GM06990 (cell line): Measurements from ENCODE around the gene NDST3.
"Not testable (repeated sequence)": the region's sequence is repeated elsewhere in the genome, so short reads cannot be mapped to it uniquely, and the experiment has no call there.

ENCODE experiments used
- DNase-seq: peaks from one replicate; pipeline ENCODE4 v3.0.0-alpha.2; 2011; ENCODE audit not compliant: insufficient read length; ENCODE audit errors: extremely low read depth
- H3K27me3 ChIP-seq: replicated peaks from 2 replicates; pipeline ENCODE4 v1.6.0; 2011; ENCODE audit warnings: low read length; ENCODE audit not compliant: control insufficient read depth, insufficient read depth
- H3K36me3 ChIP-seq: 2 replicates; pipeline ENCODE4 v1.5.1; 2011; ENCODE audit warnings: low read length; ENCODE audit not compliant: control insufficient read depth, insufficient read depth
- H3K4me3 ChIP-seq: replicated peaks from 2 replicates; pipeline ENCODE4 v1.5.1; 2011; ENCODE audit warnings: low read depth, mild to moderate bottlenecking, control low read depth, low read length
- TF ChIP-seq, protein P1 (sequence below): IDR thresholded peaks from 2 replicates; pipeline ENCODE4 v1.5.1; 2011; ENCODE audit warnings: low read length, control low read depth, mild to moderate bottlenecking, inconsistent platforms; ENCODE audit not compliant: insufficient read depth, poor library complexity, severe bottlenecking

Gene NDST3

DNA sequence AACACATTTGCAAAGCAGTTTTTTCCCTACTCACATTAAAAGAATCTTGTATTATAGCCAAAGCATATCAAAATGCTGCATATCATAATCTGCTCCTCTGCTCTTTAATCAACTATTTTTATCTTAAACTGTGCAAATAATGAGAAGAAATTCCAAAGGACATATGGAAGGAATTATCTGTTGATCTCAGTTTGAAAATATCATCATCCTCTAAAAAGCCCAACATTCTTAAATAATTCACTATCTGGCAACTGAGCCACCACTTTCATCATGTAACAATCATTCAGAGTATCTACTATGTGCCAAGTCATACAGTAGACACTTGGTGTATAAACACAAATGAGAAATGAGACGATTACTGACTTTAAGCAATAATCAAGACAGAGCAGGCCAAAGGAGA lies 255.5 kb downstream of the NDST3 start:
- Histone ChIP-seq H3K36me3 (no peaks in the 10 kb centered on the region), H3K27me3 (no peaks in the 10 kb centered on the region), H3K4me3 (no peak overlapping the region)
- TF ChIP-seq, protein P1, sequence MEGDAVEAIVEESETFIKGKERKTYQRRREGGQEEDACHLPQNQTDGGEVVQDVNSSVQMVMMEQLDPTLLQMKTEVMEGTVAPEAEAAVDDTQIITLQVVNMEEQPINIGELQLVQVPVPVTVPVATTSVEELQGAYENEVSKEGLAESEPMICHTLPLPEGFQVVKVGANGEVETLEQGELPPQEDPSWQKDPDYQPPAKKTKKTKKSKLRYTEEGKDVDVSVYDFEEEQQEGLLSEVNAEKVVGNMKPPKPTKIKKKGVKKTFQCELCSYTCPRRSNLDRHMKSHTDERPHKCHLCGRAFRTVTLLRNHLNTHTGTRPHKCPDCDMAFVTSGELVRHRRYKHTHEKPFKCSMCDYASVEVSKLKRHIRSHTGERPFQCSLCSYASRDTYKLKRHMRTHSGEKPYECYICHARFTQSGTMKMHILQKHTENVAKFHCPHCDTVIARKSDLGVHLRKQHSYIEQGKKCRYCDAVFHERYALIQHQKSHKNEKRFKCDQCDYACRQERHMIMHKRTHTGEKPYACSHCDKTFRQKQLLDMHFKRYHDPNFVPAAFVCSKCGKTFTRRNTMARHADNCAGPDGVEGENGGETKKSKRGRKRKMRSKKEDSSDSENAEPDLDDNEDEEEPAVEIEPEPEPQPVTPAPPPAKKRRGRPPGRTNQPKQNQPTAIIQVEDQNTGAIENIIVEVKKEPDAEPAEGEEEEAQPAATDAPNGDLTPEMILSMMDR, result no peak
- no peak for DNase-seq

DNA sequence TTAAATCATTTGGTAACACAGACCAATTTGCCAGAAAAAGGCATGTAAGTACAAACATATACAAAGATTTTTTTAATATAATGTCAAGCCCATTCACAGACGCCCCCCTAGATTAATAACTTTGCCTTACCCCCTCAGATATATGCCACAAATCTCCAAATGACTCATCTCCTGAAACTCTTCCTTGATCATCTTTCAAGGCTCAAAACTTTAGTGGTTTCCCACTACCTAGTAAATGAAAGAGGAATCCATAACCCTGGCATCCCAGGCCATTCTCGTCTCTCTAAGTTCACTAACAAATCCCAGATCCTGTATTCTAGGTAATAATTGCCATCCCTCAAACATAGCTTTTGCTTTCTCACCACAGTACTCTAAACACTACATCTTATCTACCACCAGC lies 256.7 kb downstream of the NDST3 start:
- H3K27me3 ChIP-seq, result no peaks in the 10 kb centered on the region
- DNase-seq, result no peak
- H3K36me3 ChIP-seq, result no peaks in the 10 kb centered on the region
- no peak overlapping the region for H3K4me3 ChIP-seq
- TF ChIP-seq, protein P1, result no peak

DNA sequence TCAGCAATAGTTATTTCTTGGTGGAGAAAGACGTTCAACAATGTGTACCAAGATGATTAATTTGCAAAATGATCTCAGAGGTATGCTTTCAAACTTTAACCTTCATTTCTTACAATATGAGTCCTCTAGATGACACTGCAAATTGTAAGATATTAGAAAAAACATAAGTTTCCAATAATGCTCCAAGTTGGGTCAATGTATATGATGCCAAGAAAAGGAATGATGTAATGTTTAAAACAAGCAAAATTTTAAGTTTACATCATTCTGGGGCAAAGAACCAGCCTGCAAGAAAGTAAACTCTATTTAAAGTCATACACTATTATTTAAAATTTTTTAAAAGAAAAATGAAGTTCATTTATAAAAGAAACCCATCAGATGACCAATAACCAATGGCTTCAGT lies 262.4 kb downstream of the NDST3 start:
- TF ChIP-seq, protein P1, result no peak
- Histone ChIP-seq H3K27me3 (no peaks in the 10 kb centered on the region), H3K4me3 (no peak overlapping the region), H3K36me3 (no peaks in the 10 kb centered on the region)
- DNase-seq, result no peak

DNA sequence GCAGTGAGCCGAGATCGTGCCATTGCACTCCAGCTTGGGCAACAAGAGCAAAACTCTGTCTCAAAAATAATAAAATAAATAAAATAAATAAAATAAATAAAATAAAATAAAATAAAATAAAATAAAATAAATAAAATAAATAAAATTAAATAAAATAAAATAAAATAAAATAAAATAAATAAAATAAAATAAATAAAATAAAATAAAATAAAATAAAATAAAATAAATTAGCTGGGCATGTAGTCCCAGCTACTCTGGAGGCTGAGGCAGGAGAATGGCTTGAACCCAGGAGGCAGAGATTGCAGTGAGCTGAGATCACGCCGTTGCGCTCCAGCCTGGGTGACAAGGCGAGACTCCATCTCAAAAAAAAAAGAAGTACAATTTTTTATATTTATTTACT lies 265.3 kb downstream of the NDST3 start:
- not testable (repeated sequence) for H3K27me3 ChIP-seq, DNase-seq, H3K36me3 ChIP-seq, H3K4me3 ChIP-seq

DNA sequence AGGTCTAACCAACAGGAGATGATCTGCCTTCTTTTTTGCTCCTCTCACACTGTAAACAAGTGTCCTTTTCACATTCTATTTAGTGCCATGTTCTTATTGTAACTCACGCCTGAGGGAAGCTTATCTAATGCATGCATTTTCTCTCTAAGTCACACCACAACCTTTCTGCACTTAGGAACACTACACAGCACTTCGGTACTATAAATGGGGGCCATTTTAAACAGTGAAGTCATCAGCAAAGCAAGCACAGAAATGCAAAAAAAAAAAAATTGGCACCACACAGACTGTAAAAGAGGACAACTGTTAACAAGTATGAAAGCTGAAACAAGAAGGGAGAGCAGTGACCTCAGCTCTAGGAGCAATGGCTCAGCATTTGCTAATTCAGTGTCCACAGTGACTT lies 273.4 kb downstream of the NDST3 start:
- Histone ChIP-seq H3K27me3 (no peaks in the 10 kb centered on the region), H3K4me3 (no peak overlapping the region), H3K36me3 (no peaks in the 10 kb centered on the region)
- TF ChIP-seq, protein P1, result no peak
- DNase-seq, result no peak
